Testis (tissue), 3 donors: Measurements from ENCODE around the gene CALML3. TPM values are rescaled to one million over a fixed set of nuclear protein-coding genes. Genes with fewer than 3 reads are reported as not detected.

Experiments used
- DNase-seq: peaks from one replicate; pipeline ENCODE4 v3.0.0-alpha.2; 2019
- H3K27ac ChIP-seq, 2 donors: fragments of 200-600 bp; sonication (generic); one replicate each; pipeline ENCODE4 v1.5.1; 2019
- H3K27me3 ChIP-seq: fragments of 200-600 bp; sonication (generic); one replicate; pipeline ENCODE4 v1.5.1; 2019
- H3K36me3 ChIP-seq: fragments of 200-600 bp; sonication (generic); one replicate; pipeline ENCODE4 v1.5.1; 2017; ENCODE audit warnings: low read depth; ENCODE audit errors: missing control alignments
- H3K4me1 ChIP-seq: fragments of 200-600 bp; sonication (generic); one replicate; pipeline ENCODE4 v1.5.1; 2019
- H3K4me3 ChIP-seq, 2 donors: fragments of 200-600 bp; sonication (generic); one replicate each; pipeline ENCODE4 v1.5.1; 2017 to 2019
- H3K9me3 ChIP-seq: fragments of 200-600 bp; sonication (generic); one replicate; pipeline ENCODE4 v1.5.1; 2017
- POLR2A ChIP-seq: fragments of 450-650 bp; IDR thresholded peaks from one replicate; pipeline ENCODE4 v1.6.1; 2017; ENCODE audit warnings: antibody characterized with exemption, mild to moderate bottlenecking, moderate library complexity
- WGBS, 2 donors: methylation state at CpG; one replicate each; pipeline ENCODE4 v1.1.5; 2018; 5-methylcytosine and 5-hydroxymethylcytosine counted together
- intact Hi-C: fragments of 100-400 bp; cut with DNase I; formaldehyde crosslinking; loops from one replicate; pipeline ENCODE4 v1.15.1; 2023; ENCODE audit warnings: low total_unique reads
- polyA plus RNA-seq: library from polyadenylated mRNA; stranded (reverse); fragments of 350-450 nt; fragmentation: Illumina TruSeq; extraction: RNeasy Lipid Tissue Mini Kit (QIAGEN cat#74804); gene quantifications from one replicate; pipeline ENCODE4 v1.2.3, GENCODE V29; 2014; ENCODE audit warnings: low read depth, low replicate concordance; ENCODE audit not compliant: insufficient read depth
- total RNA-seq, 2 donors: library from RNA; depleted of rRNA; stranded (reverse); fragments of >200 nt; gene quantifications; one replicate each; pipeline ENCODE4 v1.2.3, GENCODE V29; 2016
- TF ChIP-seq, protein P1 (sequence below), 3 experiments: fragments of 450-650 bp in 2 of 3; fragments of 200-600 bp in 1 of 3; sonication (generic) in 1 of 3; IDR thresholded peaks; one replicate each; pipeline ENCODE4 v1.5.1; 2016 to 2019; ENCODE audit warnings: antibody characterized with exemption in 3 of 3, mild to moderate bottlenecking in 2 of 3, moderate library complexity in 1 of 3

CALML3 gene
- total and polyA plus RNA-seq, 3 donors from 2014 or later: 0.19 to 1.5 (median 0.63) TPM

DNA sequence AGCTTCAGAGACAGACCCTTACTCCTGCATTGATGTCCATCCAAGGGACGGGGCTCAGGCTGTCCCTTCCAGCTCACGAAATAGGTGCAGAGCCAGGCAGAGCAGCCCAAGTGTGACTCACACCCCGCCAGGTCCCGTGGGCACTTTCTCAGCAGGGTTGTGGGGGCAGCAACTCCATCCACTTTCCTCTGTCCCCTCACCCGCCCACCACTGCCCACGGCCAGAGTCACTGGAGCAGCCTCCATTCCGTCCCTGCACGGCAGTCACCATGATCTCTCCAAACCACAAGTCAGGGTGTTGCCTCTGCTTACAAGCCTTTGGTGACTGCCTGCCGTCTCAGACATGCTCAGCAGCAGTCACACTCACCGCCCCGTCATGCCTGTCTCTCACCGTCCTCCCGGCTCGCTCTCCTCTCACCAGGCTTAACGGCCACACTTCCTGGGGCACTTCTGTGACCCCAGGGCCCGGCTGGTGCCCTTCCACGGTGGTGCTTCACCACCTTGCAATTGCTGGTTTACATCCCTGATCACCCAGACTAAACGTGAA is 39.3 kb downstream of the CALML3 start:
- intact Hi-C loops: no loop called here
- TF ChIP-seq POLR2A: no peak
- TF ChIP-seq, protein P1, sequence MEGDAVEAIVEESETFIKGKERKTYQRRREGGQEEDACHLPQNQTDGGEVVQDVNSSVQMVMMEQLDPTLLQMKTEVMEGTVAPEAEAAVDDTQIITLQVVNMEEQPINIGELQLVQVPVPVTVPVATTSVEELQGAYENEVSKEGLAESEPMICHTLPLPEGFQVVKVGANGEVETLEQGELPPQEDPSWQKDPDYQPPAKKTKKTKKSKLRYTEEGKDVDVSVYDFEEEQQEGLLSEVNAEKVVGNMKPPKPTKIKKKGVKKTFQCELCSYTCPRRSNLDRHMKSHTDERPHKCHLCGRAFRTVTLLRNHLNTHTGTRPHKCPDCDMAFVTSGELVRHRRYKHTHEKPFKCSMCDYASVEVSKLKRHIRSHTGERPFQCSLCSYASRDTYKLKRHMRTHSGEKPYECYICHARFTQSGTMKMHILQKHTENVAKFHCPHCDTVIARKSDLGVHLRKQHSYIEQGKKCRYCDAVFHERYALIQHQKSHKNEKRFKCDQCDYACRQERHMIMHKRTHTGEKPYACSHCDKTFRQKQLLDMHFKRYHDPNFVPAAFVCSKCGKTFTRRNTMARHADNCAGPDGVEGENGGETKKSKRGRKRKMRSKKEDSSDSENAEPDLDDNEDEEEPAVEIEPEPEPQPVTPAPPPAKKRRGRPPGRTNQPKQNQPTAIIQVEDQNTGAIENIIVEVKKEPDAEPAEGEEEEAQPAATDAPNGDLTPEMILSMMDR (IDR thresholded peaks at IDR 0.05): no peak
- no peaks in the 10 kb centered on the region for H3K27me3 ChIP-seq
- no peaks in the 10 kb centered on the region for H3K4me1 ChIP-seq
- no peaks in the 10 kb centered on the region for H3K36me3 ChIP-seq
- H3K9me3 ChIP-seq: no peaks in the 10 kb centered on the region
- 79 to 86% methylated on average over 16 to 18 of the region's 18 CpGs for WGBS, 2 donors
- no peak overlapping the region for H3K27ac ChIP-seq
- no peak for DNase-seq
- no peak overlapping the region for H3K4me3 ChIP-seq

DNA sequence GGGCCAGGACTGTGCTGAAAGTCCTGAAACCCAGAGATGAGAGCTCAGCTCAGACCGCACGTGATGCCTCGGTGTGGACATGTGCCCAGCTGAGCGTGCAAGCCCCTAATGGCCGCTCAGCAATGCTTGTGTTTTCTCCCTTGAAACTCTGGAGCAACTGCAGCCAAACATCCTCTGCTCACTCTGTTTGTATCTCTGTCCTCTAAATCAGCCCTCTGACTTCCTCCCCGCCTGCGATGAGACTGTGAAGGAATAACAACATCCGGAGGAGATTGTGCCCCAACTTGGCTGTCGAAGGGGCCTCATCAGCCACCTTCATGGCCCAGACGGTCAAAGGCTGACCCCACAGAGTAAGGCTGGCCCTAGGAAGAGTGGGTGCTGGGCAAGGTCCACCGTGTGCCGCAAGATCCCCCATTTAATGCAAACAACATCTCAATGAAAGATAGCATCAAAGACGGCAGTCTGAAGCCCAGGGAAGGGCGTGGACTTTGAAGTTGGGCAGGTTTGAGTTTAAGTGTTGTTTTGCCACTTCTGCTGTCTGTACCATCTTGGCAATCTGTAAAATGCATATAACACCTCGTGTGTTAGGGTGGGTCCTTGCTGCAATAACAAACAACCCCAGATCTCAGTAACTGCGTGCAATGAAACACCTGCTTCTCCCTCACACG is 39.9 kb downstream of the CALML3 start:
- Histone ChIP-seq H3K27ac (no peak overlapping the region), H3K27me3 (no peaks in the 10 kb centered on the region), H3K4me3 (no peak overlapping the region), H3K9me3 (no peaks in the 10 kb centered on the region), H3K4me1 (no peaks in the 10 kb centered on the region), H3K36me3 (no peaks in the 10 kb centered on the region)
- TF ChIP-seq, protein P1 (IDR thresholded peaks at IDR 0.05): no peak
- TF ChIP-seq POLR2A: no peak
- WGBS, 2 donors: 80 to 84% methylated on average over 17 of the region's 17 CpGs
- intact Hi-C loops: no loop called here
- DNase-seq: no peak

DNA sequence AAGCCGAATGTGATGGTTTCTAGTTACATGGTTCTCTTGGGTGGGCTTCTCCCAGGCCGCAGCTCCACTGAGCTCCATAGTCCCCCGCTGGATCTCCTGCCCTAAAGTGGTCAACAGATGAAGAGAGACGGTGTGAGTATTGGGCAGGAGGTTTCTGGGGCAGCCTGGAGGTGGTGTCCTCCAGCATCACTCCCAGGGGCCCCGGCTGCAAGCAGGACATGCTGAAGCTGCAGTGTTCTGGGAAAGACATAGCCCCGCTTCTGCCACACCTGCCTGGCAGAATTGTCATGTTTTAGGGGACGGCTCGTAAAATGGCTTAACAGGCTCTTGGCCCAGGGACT is 40.4 kb downstream of the CALML3 start:
- Histone ChIP-seq H3K36me3 (no peaks in the 10 kb centered on the region), H3K9me3 (no peaks in the 10 kb centered on the region), H3K27me3 (no peaks in the 10 kb centered on the region), H3K4me1 (no peaks in the 10 kb centered on the region), H3K27ac (no peak overlapping the region), H3K4me3 (no peak overlapping the region)
- 90 to 94% methylated on average over 8 of the region's 8 CpGs for WGBS, 2 donors
- no peak for DNase-seq
- TF ChIP-seq POLR2A: no peak
- TF ChIP-seq, protein P1 (IDR thresholded peaks at IDR 0.05): no peak
- intact Hi-C loops: no loop called here

DNA sequence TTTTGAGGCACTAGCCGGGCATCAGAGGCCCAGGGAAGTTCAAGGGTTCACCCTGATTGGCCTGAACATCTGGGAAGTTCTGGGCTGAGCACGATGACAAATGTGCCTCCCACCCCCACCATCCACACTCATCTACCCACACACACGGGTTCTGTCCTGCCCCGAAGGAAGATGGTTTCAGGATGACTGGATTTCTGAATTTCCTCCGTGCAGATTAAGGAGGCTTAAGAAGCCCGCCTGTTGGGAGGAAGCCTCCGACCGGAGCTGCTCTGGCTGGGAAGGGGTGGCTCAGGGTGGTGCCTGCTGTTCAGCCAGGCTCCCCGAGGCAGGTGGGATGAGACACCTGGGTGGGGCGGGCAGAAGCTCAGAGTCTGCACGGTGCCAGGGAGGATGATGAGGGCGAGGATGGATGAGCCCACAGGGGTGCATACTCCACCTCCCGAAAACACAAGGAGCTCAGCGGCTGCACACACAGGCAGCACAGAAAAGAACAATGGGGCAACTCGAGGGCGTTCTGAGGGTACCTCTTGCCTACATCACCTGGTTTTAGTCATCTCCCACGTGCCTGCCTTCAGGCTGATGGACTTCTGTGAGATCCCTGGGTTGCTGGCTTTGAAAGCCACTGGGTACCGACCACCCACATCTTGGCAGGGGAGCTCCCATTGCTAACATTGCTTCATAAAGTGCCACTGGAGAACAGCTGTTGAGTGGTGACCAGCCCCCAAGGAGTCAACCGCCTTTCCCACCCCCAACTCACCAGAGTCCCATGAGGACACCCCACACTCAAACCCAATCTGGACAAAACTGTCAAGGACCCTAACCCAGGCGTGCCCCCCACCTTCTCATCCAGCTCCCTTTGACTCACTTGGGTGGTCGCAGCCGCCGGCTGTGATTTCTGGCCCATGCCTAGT is 41.2 kb downstream of the CALML3 start:
- H3K27ac ChIP-seq: no peak overlapping the region
- no peaks in the 10 kb centered on the region for H3K9me3 ChIP-seq
- 78 to 86% methylated on average over 22 to 23 of the region's 23 CpGs for WGBS, 2 donors
- no peaks in the 10 kb centered on the region for H3K4me1 ChIP-seq
- intact Hi-C loops: no loop called here
- no peaks in the 10 kb centered on the region for H3K27me3 ChIP-seq
- DNase-seq: no peak
- no peaks in the 10 kb centered on the region for H3K36me3 ChIP-seq
- H3K4me3 ChIP-seq: no peak overlapping the region
- TF ChIP-seq POLR2A: no peak
- TF ChIP-seq, protein P1 (IDR thresholded peaks at IDR 0.05): no peak
